Measurements from ENCODE around the gene MEF2B. TPM values are rescaled to one million over a fixed set of nuclear protein-coding genes. Genes with fewer than 3 reads are reported as not detected.

Gene MEF2B
- total and polyA plus RNA-seq, 2 donors (not counting 3 experiments of a cell fraction or from before 2014, with no cell fraction given): 0.52 to 1.2 TPM

- BruUV-seq (replicated peaks): no TSS peak
- Histone ChIP-seq H3K9me1 (replicated peaks; ENCODE audit: control insufficient read depth, extremely low read depth, insufficient read depth, low read length) (no peaks in the 10 kb centered on the region), H3K4me2 (ENCODE audit: insufficient read depth, low read length) (peak overlapping the region; percentile 81), H2AFZ (ENCODE audit: low read depth, low read length) (peak overlapping the region; percentile 98), H3K36me3 (ENCODE audit: control insufficient read depth in 2 of 2, extremely low read depth in 1 of 2, insufficient read depth in 2 of 2, low read length in 2 of 2) (no peaks in the 10 kb centered on the region), H4K20me1 (replicated peaks; ENCODE audit: control insufficient read depth, extremely low read depth, insufficient read depth, low read length) (no peaks in the 10 kb centered on the region), H3K4me3 (replicated peaks in 1 of 3; ENCODE audit: insufficient read depth in 1 of 3, low read depth in 1 of 3, low read length in 3 of 3) (peak overlapping the region; percentile 34 to 52 (median 42)), H3K9me3 (replicated peaks; ENCODE audit: control insufficient read depth, insufficient read depth, low read length) (no peaks in the 10 kb centered on the region), H3K4me1 (ENCODE audit: control insufficient read depth, extremely low read depth, insufficient read depth, low read length) (no peaks in the 10 kb centered on the region), H3K9ac (replicated peaks; ENCODE audit: extremely low read depth, insufficient read depth, low read length) (peak overlapping the region; percentile 17), H3K79me2 (ENCODE audit: control insufficient read depth, insufficient read depth, low read length) (no peaks in the 10 kb centered on the region), H3K27ac (ENCODE audit: insufficient read depth, low read depth, low read length) (no peak overlapping the region), H3K27me3 (ENCODE audit: control insufficient read depth in 2 of 2, insufficient read depth in 2 of 2, low read length in 2 of 2) (no peaks in the 10 kb centered on the region)
- DNase-seq (ENCODE audit: low read depth, low spot score) (peak; percentile 49), FAIRE-seq (peak; percentile 49)
- ChIA-PET CTCF (interaction anchor here (0.8 to 2.0 kb wide), 6 partner anchors 10 to 69 kb away, joined by 3 to 5 read pairs (median 4); no protein-coding TSS in a partner anchor), POLR2A (interaction anchor here (0.6 to 0.7 kb wide), 2 partner anchors 65 to 1172 kb away, joined by 3 to 6 read pairs; no protein-coding TSS in a partner anchor)
- intact Hi-C loops (cut with micrococcal nuclease) (loop anchor here (5.0 kb wide), 1 partner anchor 43 kb away; the partner anchor contains the start of gene SLC25A42), dilution Hi-C loops (cut with MboI; ENCODE audit: extremely low pct_ligation_motif_present, low sequenced_read_pairs) (no loop called here)
- TF ChIP-seq EZH2 (IDR thresholded peaks at IDR 0.05; ENCODE audit: borderline replicate concordance, low read depth, low read length, severe bottlenecking): no peak
- TF ChIP-seq JUN (IDR thresholded peaks at IDR 0.05; ENCODE audit: borderline replicate concordance, insufficient read depth, insufficient read length, low read depth): no peak
- TF ChIP-seq POLR2A (IDR thresholded peaks at IDR 0.05; ENCODE audit: low read depth, low read length): peak; percentile 29
- peak; percentile 29 for TF ChIP-seq POLR2AphosphoS5 (IDR thresholded peaks at IDR 0.05; ENCODE audit: insufficient read depth, low read depth, low read length)
- no peak for TF ChIP-seq GATA2 (IDR thresholded peaks at IDR 0.05; ENCODE audit: insufficient read depth, insufficient read length, low read depth, low read length)
- TF ChIP-seq, protein P1, sequence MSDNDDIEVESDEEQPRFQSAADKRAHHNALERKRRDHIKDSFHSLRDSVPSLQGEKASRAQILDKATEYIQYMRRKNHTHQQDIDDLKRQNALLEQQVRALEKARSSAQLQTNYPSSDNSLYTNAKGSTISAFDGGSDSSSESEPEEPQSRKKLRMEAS (IDR thresholded peaks at IDR 0.05; ENCODE audit: insufficient read depth, insufficient read length): no peak
- no peak for TF ChIP-seq MYC (IDR thresholded peaks at IDR 0.05; ENCODE audit: low read depth, low read length)
- TF ChIP-seq FOS (IDR thresholded peaks at IDR 0.05; ENCODE audit: borderline replicate concordance, insufficient read depth, low read length): no peak
Observed at GRCh38 chr19:19105365-19106055, 64.6 kb downstream of the MEF2B start.
